GM18870 (cell line): Measurements from ENCODE around the gene GARS1.

Experiments used
- ATAC-seq: cut with Tn5 transposase; IDR thresholded peaks from one replicate; pipeline ENCODE4 v1.9.1; 2021; ENCODE audit warnings: moderate library complexity; ENCODE audit not compliant: unreplicated experiment

Gene GARS1

DNA sequence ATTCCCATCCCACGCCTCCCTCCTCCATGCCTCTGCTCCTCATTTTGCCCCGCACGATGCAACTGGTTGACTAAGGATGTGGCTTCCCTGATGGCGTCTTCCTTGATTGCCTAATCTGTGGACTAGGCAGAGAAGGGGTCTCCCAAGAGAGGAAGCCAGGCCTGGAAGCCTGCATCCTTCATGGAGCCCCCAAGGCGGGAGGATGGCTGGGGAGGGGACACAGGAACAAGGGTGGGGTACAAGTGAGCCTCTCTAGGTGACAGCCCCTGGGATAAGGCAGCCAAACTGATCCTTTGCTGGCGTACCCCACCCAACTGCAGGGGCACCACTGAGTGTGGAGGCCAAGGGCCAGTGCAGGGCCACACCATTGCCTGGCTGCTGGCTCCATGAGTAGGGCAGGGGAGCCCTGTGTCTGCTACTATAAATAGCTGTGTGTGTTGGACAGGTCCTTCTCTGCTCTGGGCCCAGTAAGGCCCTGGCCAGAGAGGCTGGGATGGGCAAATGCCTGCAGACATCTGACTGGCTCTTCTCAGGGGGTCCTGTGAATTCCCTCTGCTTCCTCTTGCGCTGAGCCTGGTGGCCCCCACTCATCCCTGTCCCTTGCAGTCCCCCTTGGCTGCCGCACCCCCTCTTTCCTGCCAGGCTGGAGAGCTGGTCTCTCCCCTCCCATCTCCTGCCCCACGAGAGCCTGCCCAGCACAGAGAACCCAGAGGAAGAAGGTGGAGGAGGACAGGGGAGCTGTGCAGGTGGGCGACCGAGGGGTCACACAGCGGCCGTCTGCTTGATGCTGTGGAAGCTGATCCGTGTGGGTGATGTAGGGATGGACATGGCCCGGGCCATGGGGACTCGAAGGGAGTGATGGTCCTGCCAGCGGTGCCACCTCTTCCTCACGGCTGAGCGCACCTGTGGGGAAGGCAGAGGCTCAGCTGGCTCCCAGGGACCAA, 58.3 kb downstream of the GARS1 start:
- ATAC-seq, result no peak

DNA sequence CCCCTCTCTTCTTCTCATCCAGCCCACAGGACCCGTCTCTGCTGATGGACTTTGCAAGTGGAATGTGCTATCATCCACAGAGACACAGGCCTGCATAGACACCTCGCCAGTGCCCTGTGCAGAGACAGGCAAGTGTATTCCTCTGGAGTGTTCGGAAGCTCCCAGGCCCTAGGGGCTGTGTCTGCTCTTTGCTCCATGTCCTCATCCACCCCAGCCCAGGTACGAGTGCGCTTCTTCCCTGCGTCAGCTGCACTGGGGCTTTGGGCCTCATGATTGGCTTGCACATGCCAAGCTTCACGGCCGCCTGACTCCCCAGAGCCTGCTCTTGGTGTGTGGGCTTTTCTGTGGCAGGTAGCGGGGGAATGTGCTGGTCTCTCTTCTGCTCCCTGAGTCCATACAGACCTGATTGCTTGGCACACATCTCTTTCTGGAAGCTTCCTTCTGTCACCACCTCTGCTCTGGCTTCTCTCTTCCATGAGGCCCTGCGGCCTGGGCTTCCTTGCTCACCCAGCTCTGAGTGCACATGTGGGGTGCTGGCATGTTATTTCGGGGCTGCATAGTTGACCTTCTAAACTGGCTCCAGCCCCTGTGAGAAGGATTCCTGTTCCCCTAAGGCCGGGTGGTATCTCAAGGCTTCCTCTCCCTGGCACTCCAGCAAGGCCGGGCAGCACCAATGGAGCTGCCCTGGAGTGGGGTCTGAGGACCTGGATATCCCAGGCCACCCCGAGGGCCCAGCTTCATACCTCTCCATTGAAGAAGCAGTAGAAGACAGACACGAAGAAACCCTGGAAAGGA, 59.8 kb downstream of the GARS1 start:
- no peak for ATAC-seq

DNA sequence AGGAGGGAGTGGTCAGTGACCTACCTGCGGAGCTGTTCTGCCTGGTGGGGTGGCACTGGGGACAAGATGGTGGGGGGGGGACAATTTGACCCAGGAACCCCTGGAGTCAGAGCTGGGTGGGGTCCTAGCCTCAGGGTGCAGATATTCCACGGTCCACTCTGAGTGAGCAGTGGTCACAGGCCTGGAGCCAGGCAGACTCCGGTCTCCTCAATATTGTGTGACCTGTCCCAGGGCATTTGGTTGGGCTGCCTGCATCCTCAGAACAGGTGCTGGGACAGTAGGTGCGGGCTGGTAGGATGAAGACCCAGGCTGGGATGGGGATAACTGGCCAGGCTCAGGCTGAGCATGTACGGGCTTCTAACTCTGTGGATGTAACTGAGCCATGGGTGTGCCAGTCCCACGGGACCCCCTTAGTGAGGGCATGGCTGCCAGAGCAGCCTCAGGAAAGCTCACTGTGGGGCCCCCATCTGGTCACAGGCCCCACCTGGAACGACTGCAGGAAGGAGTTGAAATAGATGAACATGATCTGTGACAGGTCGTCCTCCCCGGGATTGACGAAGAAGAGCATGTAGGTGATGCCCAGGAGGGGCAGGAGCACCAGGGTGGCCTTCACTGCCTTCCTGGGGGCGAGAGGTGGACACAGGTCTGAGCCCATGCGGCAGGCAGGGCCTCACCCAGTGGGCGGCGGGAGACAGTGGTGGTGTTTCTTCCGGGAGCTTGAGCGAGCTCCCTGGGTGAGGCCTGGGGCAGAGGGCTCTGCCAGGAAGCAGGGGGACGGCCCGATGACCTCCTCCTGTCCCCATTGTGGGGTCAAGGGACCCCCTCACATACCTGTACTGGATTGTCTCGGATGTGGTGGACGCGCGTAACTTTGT, 60.7 kb downstream of the GARS1 start:
- ATAC-seq, result no peak

DNA sequence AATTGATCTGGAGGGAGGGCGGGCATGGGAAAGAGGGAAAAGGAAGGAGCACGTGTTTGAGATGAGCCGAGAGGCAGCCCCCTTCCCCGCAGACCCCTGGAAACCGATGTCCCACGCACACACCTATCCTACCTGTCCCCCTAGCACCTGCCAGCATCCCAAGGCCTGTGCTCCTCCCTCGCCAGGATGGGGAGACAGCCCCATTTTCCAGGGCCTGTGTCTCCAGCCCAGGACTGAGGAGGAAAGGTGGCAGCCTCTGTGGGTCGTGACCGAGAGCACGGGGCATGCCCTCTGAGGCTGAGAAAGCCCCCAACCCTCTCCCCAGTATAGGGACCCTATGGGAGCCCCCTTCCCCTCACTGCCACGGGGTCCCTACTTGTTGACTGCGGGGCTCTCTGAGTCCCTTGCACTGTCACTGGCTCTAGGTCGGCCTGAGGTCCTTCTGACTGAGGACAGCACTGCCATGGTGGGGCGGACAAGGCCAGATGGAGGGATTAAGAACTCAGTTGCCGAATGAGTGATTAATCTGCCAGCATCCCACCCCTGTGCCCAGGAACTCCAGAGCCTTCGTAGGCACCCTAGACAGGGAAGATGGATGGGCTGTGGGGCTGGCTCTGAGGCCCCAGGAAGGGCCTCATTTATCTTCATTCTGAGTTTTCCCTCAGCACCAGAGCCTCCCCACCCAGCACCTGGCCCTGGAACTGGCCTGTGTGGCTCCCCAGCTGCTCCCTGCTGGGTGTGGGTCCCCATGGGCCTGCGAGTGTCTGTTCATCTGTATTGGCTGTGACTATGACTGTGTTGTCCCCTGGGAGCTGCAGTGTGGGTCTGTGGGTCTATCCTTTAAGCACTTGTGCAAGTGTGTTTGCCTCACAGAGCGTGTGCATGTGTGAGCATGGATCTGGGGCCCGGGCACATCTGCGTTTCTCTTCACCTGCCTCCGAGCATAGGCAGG, 61.6 kb downstream of the GARS1 start:
- no peak for ATAC-seq

DNA sequence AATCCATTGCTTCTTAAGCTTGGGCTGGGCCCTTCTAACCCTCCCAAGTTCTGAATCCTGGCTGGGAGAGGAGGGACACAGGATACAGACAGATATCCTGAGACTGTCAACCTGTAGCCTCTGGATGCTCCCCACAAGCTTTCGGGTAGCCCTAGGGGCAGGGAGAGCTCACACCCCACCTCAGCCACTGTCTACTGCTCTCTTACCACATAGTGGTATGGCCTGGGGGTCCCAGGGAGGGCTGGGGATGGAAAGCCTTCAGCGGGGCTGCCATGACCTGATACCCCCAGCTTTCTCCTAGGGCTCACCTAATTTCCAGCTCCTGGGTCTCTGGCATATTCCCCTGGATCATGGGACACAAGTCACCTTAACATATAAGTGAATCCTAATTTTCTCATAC, 62.5 kb downstream of the GARS1 start:
- no peak for ATAC-seq

DNA sequence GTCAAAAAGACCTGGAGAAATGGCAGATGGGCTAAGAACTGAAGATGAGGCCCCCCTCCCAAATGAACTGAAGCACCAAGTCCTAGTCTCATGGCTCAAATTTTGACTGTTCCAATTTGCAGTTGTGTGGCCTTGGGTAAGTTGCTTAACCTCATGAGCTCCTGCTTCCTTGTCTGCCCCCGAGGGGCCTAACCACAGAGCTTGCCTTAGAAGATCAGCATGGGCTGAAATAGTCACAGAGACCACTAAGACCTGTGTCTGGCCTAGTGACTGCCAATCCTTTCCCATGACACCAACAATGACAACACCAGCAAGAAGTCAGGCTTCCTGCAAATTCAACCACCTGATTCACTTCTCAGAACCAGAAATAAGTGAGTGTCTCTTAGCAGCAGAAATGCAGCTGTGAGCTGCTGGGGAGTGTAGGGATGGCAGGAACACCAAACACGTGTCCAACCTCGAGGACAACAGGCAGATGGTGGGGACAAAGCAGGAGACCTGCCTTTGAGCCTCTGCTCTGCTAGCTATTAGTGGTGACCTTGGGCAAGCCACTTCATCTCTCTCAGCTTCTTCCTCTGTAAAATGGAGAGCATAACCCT, 63.9 kb downstream of the GARS1 start:
- no peak for ATAC-seq

DNA sequence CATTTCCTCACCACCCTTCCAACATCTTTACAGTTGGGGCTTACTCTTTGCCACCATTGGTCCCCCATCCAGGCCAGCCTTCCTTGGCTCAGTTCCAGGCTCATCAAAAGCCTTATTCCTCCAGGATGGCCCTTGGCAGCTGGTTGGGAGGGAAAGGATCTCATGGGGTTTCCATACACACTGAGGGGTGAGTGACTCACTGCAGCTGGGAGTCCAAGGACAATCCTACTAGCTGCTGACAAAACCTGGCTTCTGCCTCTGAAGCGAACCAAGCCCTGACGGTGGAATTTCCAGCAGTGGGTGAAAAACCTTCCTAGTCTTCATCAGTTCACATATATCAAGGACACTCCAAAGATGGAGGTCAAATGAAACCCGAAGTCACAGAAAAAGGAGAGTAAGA, 64.6 kb downstream of the GARS1 start:
- no peak for ATAC-seq

DNA sequence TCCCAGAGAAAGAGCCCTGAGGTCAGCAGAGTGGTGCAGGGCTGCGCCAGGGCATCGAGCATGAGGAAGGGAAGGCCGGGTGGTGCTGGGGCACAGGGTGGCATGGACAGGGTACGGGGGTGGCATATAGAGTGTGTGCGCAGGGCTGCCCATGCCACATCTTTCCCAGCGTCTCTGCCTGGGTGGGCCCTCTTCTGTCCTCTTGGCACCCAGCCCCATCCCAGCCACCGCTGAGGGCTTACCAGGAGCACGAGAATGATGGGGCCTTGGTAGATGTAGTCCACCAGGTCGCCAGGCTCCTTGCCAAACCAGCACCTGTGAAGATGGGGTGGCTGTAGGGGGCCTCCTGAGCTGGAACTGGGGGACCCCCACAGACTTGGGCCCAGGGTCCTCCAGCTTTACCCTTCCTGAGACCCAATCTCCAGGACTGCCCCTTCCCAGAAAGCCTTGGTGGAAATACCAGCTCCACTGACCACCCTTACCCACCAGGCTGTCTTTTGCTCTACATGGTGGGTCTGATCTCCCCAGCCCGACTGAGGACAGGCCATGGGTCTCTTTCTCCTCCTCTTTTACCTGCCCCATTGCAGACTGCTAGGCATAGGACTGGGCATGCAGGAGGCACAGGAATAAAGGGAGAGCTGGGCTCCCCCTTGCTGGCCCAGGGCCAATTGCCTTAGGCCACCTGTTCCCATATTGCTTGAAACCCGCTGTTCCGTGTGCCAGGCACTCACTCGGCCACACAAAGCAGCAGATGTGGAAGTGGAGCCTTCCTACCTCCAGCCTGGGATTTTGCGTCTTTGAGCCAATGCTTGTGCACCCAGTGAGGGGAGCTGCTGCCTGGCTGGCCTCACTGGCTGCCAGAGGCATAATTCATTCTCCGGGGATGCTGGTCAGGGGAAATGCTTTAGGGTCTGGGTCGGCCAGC, 65.9 kb downstream of the GARS1 start:
- ATAC-seq, result no peak

DNA sequence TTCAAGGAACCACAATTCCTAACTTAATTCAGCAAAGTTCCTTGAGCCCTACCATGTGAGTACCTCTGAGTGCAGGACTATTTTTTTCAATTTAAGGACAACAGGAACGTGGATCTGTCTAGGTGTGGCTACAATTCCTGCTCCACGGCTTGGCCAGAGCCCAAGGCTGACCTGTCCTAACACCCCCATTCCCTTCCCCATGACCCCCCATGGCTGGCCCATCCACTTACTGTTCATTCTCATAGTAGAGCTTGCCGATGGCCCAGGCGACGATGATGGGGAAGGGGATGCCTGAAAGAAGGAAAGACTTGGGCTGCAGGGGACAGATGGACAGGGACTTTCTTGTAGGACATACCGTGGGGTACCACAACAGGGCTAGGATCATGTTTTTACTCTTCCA, 67.2 kb downstream of the GARS1 start:
- ATAC-seq, result no peak

DNA sequence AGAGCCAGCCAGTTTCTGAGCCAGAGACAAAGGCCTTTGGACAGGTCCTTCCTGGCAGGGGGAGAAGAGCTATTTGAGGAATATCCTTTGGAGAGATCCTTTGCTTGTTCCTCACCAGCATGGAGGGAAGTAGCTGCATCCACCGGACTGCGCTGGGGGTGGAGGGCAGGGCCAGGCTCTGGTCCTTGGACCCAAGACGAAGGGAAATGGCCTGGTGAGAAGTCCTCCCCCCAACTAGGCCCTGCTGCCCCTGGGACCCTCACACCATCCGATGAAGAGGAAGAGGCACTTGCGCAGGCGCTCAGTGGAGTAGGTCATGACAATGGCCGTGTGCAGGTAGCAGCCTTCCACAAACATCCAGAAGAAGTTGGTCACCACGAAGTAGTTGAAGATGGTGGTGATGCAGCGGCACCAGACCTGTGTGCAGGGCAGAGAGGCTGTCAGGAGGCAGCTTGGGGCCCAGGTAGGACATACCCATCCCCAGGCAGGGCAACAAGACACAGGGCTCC, 67.8 kb downstream of the GARS1 start:
- no peak for ATAC-seq

DNA sequence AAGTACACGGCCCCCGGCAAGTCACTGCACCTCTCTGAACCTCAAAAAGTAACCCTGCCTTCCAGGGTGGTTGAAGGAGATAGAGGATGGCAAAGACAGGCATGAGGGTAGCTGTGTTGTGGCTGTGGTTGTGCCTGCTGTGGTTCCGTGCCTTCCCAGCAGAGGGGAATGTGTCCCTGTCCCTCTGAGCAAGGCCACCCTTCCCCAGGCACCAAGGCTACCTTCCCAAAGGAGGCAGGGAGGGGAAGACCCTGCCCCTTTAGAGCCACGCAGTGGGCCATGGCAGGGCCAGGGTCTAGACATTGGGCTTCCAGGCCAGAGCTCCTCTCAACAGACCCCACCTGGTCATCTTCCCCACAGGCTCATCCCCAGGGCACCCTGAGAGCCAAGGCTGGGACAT, 68.7 kb downstream of the GARS1 start:
- ATAC-seq, result no peak

DNA sequence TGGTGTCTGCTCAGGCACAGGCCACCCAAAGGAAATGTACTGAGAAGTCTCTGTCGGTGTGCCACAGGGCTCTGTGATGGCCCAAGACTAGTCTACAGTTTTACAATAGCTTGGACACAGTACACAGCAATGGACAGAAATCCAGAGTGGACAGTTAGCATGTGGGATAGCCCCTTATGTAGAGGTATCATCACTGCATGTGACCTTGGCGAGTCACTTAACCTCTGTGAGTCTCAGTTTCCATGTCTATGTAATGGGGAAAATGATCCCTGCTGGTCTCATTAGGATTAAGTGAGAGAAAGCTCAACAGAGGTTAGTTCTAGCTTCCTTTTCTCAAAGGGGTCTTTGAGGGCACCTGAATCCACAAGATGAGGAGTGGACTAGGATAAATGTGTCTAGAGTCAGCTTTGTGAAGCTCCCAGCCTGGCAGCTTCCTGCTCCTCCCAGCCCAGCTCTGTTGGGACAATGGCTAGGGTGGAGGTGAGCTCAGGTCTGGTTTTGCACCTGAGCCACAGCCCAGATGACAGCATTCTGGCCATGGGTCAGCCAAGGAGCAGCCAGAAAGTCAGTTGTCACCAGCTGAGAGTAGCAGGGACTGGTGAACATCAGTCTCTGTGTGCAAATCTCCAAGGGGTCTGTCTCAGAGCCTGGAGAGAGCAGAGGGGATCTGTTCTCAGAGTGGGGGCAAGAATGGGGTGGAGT, 69.7 kb downstream of the GARS1 start:
- ATAC-seq, result no peak

DNA sequence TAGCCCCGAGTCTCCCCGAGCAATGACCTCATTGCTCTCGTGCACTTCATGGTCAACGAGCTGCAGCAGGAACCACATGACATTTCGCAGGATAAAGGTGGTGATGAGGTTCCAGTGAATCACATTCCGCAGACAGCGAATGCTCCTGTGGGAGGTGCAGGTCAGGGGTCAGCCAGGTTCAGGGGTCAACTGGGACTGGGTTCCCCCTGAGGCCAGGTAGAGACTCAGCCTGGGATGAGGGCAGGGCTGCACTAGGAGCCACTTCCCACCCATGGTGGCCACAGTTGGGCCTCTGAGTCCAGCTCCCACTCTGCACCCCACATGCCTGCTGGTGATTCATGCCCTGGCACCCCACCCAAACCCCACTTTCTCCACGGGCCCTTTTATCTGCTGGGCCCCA, 70.4 kb downstream of the GARS1 start:
- ATAC-seq, result no peak

DNA sequence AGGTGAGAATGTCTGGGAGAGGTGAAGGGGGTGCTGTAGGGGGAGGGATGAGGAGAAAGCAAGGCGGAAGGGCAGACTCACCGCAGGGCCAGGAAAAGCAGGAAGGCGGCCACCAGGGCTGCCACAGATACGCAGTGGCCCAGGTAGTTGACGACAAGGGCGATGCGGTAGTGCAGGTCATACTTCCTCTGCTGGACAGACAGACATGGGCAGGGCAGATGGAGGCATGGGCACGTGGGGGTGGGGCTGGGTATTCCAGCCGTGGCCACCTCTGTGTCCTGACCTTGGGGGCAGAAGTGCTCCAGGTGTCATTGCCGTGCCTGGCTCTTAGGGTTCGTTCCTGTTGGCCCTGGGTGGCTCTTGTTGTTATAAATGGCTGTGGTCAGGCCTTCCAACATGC, 70.8 kb downstream of the GARS1 start:
- ATAC-seq, result no peak

DNA sequence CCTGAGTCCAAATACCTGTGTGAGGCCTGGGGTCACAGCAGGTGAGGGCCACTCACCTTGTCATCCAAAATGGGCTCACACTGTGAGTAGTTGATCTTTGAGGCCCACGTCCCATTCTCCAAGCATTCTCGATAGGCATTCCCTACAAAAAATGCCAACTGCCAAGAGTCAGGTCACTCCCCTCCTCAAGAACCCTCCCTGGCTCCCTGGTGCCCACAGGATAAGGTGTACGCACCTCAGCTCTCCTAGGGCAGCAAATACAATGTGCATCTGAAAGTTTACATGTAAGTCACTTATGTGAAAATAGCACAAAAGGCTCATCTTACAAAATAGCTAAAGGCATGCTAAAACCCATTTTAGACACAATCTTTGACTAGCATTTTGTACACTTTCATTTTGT, 72.5 kb downstream of the GARS1 start:
- ATAC-seq, result no peak

DNA sequence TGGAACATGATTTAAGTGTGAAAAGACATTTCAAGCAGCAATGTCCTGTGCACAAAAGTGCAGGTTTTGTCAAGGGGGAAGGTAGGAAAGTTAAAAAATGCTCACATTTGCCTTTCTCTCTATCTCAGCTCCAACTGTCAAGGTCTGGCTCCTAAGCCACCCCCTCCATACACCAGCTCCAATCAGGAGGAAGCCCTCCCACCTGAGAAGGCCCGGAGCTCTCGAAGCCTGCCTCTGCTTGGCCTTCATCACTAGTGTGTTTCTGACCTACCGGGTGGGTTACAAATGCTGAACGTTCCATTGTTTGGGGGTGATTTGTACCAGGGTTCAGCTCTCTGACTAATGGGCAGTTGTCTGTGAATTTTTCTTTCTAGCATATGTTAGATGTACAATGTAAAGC, 73.4 kb downstream of the GARS1 start:
- ATAC-seq, result no peak

DNA sequence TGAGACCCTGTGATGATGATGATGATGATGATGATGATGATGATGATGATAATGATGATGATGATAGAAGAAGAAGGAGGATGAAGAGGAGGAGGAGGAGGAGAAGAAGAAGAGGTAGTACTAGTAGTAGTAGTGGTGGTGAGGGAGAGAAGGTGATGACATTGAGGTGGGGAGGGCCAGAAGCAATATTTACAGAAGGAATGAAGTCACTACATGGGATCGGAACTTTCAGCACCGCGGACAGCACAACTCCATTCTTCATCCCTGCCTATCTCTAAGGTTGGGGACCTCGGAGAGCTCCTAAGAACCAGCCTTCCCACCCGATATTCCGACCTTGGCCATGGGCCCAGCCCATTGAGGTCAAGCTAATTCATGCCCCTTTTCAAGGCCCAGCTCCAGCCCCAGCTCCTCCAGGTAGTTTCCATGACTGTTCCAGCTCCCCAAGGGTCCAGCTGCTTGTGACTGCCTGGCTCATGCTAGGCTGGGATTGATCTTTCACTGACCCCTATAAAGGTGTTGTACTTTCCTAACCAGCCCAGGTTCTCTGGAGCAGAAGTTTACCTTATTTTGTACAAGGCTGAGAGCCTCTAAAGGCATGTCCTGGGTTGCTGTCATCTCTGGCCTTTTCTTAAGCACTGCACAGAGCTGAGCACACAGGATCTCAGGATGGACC, 77.3 kb downstream of the GARS1 start:
- no peak for ATAC-seq
